Measurements from ENCODE around the gene LOC101059915.

LOC101059915 gene

DNA sequence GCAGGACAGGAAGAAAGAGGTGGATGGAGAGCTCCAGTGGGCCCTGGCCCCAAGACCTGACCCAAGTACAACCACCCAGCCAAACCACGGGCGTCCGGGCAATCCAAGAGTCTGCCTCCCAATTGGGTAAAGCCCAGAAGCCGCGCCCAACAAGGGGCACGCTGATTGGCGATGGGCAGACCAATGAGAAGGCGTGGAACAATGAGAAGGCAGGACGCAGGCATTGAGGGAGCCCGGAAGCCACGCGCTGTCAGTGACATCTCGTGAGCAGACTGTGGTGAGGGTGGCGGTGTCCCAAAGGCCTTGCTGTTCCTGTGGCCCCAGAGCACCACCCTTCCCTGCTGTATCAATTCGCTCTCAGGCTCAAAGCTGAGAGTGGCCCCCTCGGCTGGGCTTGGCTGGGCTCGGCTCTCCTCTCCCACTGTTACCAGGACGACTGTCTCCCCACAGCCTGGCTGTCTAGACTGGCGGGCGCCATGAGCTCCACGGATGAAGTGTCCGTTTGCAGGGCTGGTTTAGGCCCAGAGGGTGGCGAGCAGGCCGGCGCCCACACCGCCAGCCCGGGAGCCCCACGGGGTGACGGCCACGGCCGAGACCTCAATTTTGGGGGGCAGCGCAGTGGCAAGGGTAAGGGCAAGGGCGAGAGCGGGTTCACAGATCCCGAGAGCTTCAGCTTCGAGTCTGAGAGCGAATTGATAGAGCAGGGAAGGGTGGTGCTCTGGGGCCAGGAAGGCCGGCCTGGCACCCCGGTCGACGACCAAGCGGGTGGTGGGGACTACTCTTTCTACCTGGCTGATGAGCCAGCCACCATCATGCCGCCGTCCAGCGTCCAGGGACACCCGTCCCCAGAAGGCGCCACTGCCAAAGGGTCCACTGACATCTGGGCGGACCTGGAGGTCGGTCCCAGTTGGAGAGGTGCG is at the start of gene LOC101059915:
TSS of gene LOC101059915 (plus strand) at position 219 of the 920 bp plus-strand sequence.
- no peak for DNase-seq (ENCODE audit: low read depth)

GRCh38 chrX:71617742-71618141 is 49.6 kb upstream of the LOC101059915 start:
- DNase-seq (ENCODE audit: low read depth) = no peak

- DNase-seq (ENCODE audit: low read depth) = peak; percentile 65
Observed at GRCh38 chrX:71618303-71618721, 49.0 kb upstream of the LOC101059915 start, which contains the start of gene CXCR3. Gene CXCR3, minus strand, starts transcription at chrX:71618511. Its CDS starts 62 bp downstream, at chrX:71618449.

DNA sequence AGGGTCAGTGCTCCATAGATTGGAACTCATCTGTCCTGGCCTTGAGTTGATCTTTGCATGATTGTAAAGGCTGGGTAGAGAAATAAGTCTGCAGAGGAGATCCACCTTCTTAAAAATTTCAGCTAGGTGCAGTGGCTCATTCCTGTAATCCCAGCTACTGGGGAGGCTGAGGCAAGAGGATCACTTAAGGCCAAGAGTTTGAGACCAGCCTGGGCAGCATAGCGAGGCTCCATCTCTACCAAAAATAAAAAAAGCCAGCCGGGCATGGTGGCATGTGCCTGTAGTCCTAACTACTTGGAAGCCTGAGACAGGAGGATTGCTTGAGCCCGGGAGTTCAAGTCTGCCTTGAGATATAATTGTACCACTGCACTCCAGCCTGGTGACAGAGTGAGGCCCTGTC is 48.6 kb upstream of the LOC101059915 start:
- no peak for DNase-seq (ENCODE audit: low read depth)

DNA sequence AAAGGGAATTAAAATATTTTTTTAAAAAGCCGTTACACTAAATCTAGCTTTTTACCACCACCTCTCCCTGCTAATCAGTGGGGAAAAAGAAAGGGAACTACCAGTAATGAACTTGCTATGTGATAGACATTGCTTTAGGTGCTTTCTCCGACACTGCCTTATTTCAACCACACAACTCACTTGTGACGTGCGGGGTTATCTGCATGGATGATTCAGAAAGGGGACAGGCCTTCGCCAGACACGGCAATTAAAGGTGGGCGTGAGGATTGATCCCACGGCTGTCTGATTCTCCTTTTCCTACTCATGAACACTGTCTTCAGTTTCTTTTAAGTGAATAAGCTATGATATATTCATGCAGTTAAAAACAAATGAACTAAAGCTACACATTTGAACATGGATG is 48.2 kb upstream of the LOC101059915 start:
- no peak for DNase-seq (ENCODE audit: low read depth)

GRCh38 chrX:71619986-71620385 is 47.4 kb upstream of the LOC101059915 start:
- DNase-seq (ENCODE audit: low read depth) = no peak

- no peak for DNase-seq (ENCODE audit: low read depth)
Observed at GRCh38 chrX:71621603-71622002, 45.7 kb upstream of the LOC101059915 start.

DNA sequence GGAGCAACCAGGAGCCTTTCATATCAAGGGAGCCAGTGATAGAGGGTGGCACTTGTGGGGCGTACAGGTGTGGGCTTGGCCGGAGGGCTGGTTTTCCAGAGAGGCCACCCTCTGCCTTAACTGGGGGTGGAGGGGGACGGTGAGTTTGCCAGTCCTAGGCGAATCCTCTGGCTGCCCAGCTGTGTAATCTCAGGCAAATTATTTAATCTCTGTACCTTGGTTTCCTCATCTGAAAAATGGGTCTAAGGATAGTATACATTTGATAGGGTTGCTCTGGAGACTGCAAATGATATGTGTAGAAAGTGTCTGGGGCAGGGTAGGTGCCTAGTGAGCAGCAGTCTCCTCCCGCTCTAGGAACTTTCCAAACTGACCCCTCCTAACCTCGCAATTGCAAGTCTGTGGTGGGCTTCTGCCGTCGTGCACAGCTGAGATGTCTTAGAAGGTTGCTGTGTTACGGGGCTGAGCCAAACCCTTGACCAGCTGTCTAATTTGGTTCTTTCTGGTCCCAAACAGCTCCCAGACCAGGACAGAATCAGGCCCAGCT is 45.2 kb upstream of the LOC101059915 start:
- DNase-seq (ENCODE audit: low read depth) = peak; percentile 87

- peak; percentile 61 for DNase-seq (ENCODE audit: low read depth)
Observed at GRCh38 chrX:71622576-71623450, 44.5 kb upstream of the LOC101059915 start.

- DNase-seq (ENCODE audit: low read depth) = no peak
Observed at GRCh38 chrX:71623714-71624113, 43.6 kb upstream of the LOC101059915 start.

GRCh38 chrX:71625471-71625870 is 41.9 kb upstream of the LOC101059915 start:
- no peak for DNase-seq (ENCODE audit: low read depth)

- DNase-seq (ENCODE audit: low read depth) = no peak
Observed at GRCh38 chrX:71626576-71626975, 40.8 kb upstream of the LOC101059915 start.

GRCh38 chrX:71627588-71628404 is 39.5 kb upstream of the LOC101059915 start:
- DNase-seq (ENCODE audit: low read depth) = no peak

GRCh38 chrX:71629467-71629866 is 37.9 kb upstream of the LOC101059915 start:
- no peak for DNase-seq (ENCODE audit: low read depth)

DNA sequence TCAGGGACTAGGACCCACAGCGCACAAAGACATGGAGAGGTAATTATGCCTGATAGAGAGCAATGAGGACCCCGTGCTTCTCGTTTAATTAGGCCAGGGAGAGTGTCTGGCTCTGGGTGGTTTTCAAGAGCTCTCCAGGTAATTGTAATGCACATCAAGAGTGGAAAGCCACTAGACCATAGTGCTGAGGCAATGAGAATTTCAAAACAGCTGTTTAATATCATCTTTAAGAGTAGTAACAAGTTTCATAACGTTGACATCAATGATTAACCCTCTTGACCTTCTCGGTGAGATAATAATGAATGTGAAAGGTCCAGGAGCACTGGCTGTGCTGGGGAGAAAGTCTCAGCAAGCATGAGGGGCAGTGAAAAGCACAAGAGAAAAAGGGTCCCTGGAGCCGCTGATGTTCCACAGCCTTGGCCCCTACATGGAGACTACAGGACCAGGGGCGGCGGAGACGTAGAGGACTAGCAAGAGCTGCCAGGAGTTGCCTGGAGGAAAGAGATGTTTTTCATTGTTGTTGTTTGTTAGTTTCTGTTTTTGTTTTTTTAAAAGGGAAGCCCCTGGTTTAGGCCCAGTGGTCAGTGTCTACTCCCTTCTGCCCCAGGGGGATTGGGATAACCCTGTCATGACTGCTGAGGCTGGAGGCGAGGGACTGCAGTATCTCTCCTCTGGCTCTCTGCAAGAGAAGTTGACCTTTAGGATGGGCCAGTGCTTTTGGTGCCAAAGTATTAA is 34.3 kb upstream of the LOC101059915 start:
- no peak for DNase-seq (ENCODE audit: low read depth)

DNA sequence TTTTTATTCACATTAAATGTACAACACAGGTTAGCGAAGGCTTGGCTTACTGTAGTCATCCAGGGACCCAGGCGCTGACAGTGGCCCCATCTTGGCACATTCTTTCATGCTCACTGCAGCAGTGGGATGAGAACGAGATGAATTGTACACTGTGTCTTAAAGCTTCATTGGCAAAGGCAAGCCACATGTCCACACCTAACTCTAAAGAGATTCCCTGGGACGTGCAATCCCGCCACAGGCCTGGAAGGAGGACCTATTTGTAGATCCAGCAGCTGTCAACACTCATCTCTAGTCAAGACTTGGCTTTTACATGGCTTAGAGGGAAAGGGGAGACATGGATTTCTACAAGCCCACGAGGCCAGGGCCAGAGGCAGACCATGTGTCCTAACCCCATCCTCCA is 33.0 kb upstream of the LOC101059915 start:
- peak; percentile 86 for DNase-seq (ENCODE audit: low read depth)

DNA sequence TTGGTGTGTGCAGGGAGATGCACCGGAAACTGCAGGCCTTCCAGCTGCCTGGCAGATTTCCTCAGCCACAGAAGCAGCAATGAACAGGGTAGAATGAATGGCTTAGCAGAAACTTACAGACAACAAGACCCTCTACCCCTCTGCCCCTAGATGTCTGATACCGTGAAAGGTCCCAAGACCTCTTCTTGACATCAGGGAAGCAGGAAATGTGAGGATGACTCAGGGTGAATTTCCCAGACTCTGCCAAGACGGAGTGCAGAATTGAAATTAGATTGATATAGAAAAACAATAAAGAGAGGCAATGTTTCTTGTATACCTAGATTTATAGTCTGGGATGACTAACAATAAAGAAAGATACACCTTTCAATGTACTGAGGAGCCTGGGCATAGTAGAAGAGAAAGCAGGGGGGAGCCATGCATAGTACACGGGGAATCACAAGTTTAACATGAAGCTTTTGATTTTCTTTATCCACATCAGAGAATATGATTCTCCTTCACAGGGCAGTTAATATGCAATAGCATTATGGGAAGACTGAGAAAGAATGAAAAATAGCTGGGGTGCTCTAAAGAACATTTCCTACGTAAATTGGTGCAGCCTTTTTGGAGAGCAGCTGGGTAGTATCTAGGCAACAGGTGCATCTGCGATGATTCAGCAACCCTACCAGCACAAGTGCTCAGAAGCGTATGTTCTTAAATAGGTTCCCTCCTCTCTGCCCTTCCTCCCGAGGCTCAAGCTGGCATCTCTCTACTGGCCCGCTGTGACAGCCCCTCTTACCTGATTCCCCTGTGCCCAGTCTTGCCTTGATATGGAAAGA is 30.7 kb upstream of the LOC101059915 start:
- peak; percentile 69 for DNase-seq (ENCODE audit: low read depth)

DNA sequence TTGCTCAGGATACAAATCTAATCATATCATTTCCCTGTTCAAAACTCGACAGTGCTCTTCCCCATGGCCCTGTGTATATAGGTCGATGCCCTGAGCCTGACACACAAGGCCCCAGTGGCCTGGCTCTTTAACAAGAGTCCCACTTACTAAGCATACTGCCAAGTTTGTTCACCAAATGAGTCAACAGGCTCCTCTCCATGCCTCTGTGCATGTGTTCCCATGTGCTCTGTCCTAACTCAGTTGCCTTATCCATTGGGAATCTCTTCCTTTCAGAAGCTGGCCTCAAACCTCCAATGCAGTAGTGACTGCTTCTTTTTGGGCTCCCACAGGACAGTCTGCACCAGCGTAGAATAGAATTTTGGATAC is 30.1 kb upstream of the LOC101059915 start:
- DNase-seq (ENCODE audit: low read depth) = peak; percentile 59

DNA sequence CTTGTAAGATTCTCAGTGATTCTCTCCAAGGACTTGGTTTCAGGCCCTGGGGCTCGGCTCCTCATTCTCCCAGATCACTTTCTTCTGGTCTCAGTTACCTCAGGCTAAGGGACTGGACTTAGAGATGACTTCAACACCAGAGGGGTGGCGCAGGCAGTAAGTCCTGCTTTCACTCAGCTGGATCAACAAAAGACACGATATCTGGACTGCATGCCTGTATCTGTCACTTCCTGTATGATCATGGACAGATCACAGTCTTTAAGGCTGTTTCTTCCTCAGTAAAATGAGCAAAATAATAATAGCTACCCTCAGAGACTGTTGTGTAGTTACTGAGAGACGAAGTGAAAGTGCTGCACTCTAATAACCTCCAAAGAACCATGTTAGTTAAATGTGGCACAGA is 29.5 kb upstream of the LOC101059915 start:
- DNase-seq (ENCODE audit: low read depth) = peak; percentile 31
